K562 (cell line): Measurements from ENCODE around the gene ITGA7. TPM values are rescaled to one million over a fixed set of nuclear protein-coding genes. Genes with fewer than 3 reads are reported as not detected.

Experiments
- ATAC-seq: fragments of 200-7000 bp; cut with Tn5 transposase; 3 replicates; pipeline ENCODE4 v1.9.1; 2020; ENCODE audit warnings: moderate library complexity
- BruUV-seq: library from RNA; stranded (reverse); fragments of 400-500 nt; replicated peaks from 2 replicates; lab custom pipeline; 2021; lab: Mats Ljungman, UMichigan
- CTCF ChIA-PET: fragments of 300-600 bp; formaldehyde crosslinking; extraction: SDS; loops from one replicate; lab custom pipeline; 2021; ENCODE audit warnings: low intra/inter-chr PET ratio; lab: Yijun Ruan, JAX
- POLR2A ChIA-PET: fragments of 300-600, 350-650 bp; sonication (Branson Sonifier 250); formaldehyde crosslinking; extraction: SDS; loops from one replicate; lab custom pipeline; 2021; ENCODE audit warnings: antibody characterized with exemption, inconsistent platforms; lab: Yijun Ruan, JAX
- DNase-seq, 4 experiments: peaks; one replicate each; pipeline versions ENCODE4 v3.0.0 to v3.0.0-alpha.2; 2011 to 2018; ENCODE audit warnings: low spot score in 3 of 4, mixed read lengths in 3 of 4; ENCODE audit errors: extremely low read depth in 1 of 4
- FAIRE-seq: peaks from 2 replicates; lab custom pipeline; 2011; peaks lifted over from hg19 to GRCh38; lab: Jason Lieb, UNC
- H2AFZ ChIP-seq: 2 replicates; pipeline ENCODE4 v1.6.0; 2011; ENCODE audit warnings: low read depth, low read length, control low read depth, inconsistent platforms
- H3K27ac ChIP-seq: fragments of 200-600 bp; 3 replicates; pipeline ENCODE4 v1.8.0; 2011; ENCODE audit warnings: low read depth, mild to moderate bottlenecking, control low read depth, inconsistent platforms, low read length, moderate library complexity, mixed read lengths; ENCODE audit errors: extremely low read depth
- H3K27me3 ChIP-seq, 2 experiments: fragments of 300-600 bp in 1 of 2; 2 replicates in 1 of 2; 3 replicates in 1 of 2; pipeline versions ENCODE4 v1.6.0 to v1.8.0; 2011; ENCODE audit warnings: inconsistent platforms in 2 of 2, low read length in 2 of 2, mild to moderate bottlenecking in 1 of 2, mixed read lengths in 1 of 2, moderate library complexity in 1 of 2; ENCODE audit not compliant: control insufficient read depth in 2 of 2, insufficient read depth in 2 of 2
- H3K36me3 ChIP-seq: fragments of 300-600 bp; 3 replicates; pipeline ENCODE4 v1.8.0; 2011; ENCODE audit warnings: mild to moderate bottlenecking, low read length, inconsistent platforms; ENCODE audit not compliant: control insufficient read depth, insufficient read depth
- H3K4me1 ChIP-seq, 2 experiments: fragments of 200-600 bp in 1 of 2; replicated peaks in 1 of 2; 2 replicates in 1 of 2; 3 replicates in 1 of 2; pipeline versions ENCODE4 v1.5.1 to v1.8.0; 2011; ENCODE audit warnings: inconsistent platforms in 2 of 2, low read length in 2 of 2, mild to moderate bottlenecking in 1 of 2, mixed read lengths in 1 of 2, moderate library complexity in 1 of 2; ENCODE audit not compliant: control insufficient read depth in 2 of 2, insufficient read depth in 2 of 2
- H3K4me2 ChIP-seq: 2 replicates; pipeline ENCODE4 v1.6.1; 2011; ENCODE audit warnings: low read length, control low read depth, inconsistent platforms, mixed read lengths; ENCODE audit not compliant: insufficient read depth
- H3K4me3 ChIP-seq: fragments of 200-600 bp; sonication (generic), shearing (Covaris generic); 2 replicates; pipeline ENCODE4 v1.5.1; 2016; ENCODE audit warnings: control low read depth, inconsistent platforms
- H3K79me2 ChIP-seq: fragments of 200-600 bp; 3 replicates; pipeline ENCODE4 v1.8.0; 2011; ENCODE audit warnings: low read length, inconsistent platforms; ENCODE audit not compliant: control insufficient read depth, insufficient read depth
- H3K9ac ChIP-seq, 2 experiments: 2 replicates each; pipeline versions ENCODE4 v1.6.0 to v1.6.1; 2011; ENCODE audit warnings: low read depth in 2 of 2, low read length in 2 of 2, control low read depth in 1 of 2, inconsistent platforms in 1 of 2, mild to moderate bottlenecking in 1 of 2, mixed read lengths in 1 of 2; ENCODE audit not compliant: insufficient read depth in 1 of 2
- H3K9me1 ChIP-seq: one replicate; pipeline ENCODE4 v1.6.0; 2011; ENCODE audit warnings: inconsistent platforms, mild to moderate bottlenecking, low read length, moderate library complexity; ENCODE audit not compliant: control insufficient read depth, insufficient read depth
- H3K9me3 ChIP-seq: replicated peaks from 2 replicates; pipeline ENCODE4 v1.5.1; 2011; ENCODE audit warnings: low read depth, low read length, inconsistent platforms; ENCODE audit not compliant: control insufficient read depth, insufficient read depth
- H4K20me1 ChIP-seq: replicated peaks from 2 replicates; pipeline ENCODE4 v1.6.1; 2011; ENCODE audit warnings: low read length, inconsistent platforms, mixed read lengths; ENCODE audit not compliant: control insufficient read depth, insufficient read depth
- CBX8 ChIP-seq: fragments of 200-600 bp; sonication (generic); IDR thresholded peaks from 2 replicates; pipeline ENCODE4 v1.6.1; 2012; ENCODE audit warnings: borderline replicate concordance, mixed run types, low read depth, mild to moderate bottlenecking, moderate library complexity, mixed read lengths, low read length, control low read depth, inconsistent platforms; ENCODE audit not compliant: poor library complexity, severe bottlenecking; ENCODE audit errors: extremely low read depth
- CEBPG ChIP-seq, 3 experiments: fragments of 200-800 bp in 1 of 3; sonication (Bioruptor generic) in 1 of 3; sonication (generic) in 1 of 3; formaldehyde crosslinking in 1 of 3; IDR thresholded peaks in 2 of 3; conservative IDR thresholded peaks in 1 of 3; 2 replicates each; pipeline versions ENCODE4 v1.6.1 to v1.8.0; 2016 to 2022; ENCODE audit warnings: missing compliant biosample characterization in 2 of 3, missing genetic modification characterization in 2 of 3, mild to moderate bottlenecking in 1 of 3, missing genetic modification reagents in 1 of 3
- GABPA ChIP-seq: fragments of 200-800 bp; sonication (Bioruptor generic); conservative IDR thresholded peaks from 2 replicates; pipeline ENCODE4 v1.6.1; 2016; ENCODE audit warnings: low read depth, missing genetic modification characterization, missing compliant biosample characterization
- HNRNPL ChIP-seq: fragments of 200-400 bp; formaldehyde crosslinking; IDR thresholded peaks from 2 replicates; pipeline ENCODE4 v1.6.1; 2017; ENCODE audit warnings: low read depth, mild to moderate bottlenecking, low read length
- MYC ChIP-seq, 2 experiments: fragments of 250-450 bp in 1 of 2; sonication (Bioruptor Pico) in 1 of 2; IDR thresholded peaks; 2 replicates each; pipeline versions ENCODE4 v1.5.1 to v1.6.1; 2012 to 2021; ENCODE audit warnings: low read depth in 2 of 2, borderline replicate concordance in 1 of 2, improper control_type of control experiment in 1 of 2, low read length in 1 of 2, mild to moderate bottlenecking in 1 of 2, moderate library complexity in 1 of 2
- RBBP5 ChIP-seq: fragments of 200-600 bp; sonication (generic); IDR thresholded peaks from 2 replicates; pipeline ENCODE4 v1.6.1; 2012; ENCODE audit warnings: borderline replicate concordance, mild to moderate bottlenecking, low read length, control low read depth, inconsistent platforms; ENCODE audit not compliant: insufficient read depth, poor library complexity, severe bottlenecking
- RUNX1 ChIP-seq: sonication (generic); IDR thresholded peaks from 2 replicates; pipeline ENCODE4 v1.6.1; 2016; ENCODE audit warnings: antibody characterized with exemption, low read depth
- SUPT5H ChIP-seq: fragments of 450-650 bp; IDR thresholded peaks from 2 replicates; pipeline ENCODE4 v1.6.1; 2016
- UBTF ChIP-seq, 2 experiments: IDR thresholded peaks; 2 replicates each; pipeline ENCODE4 v1.6.1; 2012; ENCODE audit warnings: improper control_type of control experiment in 2 of 2, low read depth in 2 of 2, low read length in 2 of 2, borderline replicate concordance in 1 of 2
- WGBS: fragments of 100-300 bp; shearing (Covaris generic); methylation state at CpG from one replicate; pipeline ENCODE4 v1.1.6; 2016; ENCODE audit warnings: low coverage, mixed read lengths; ENCODE audit not compliant: insufficient coverage; ENCODE audit errors: missing lambda C conversion rate; 5-methylcytosine and 5-hydroxymethylcytosine counted together
- in situ Hi-C: fragments of 300-500 bp; cut with MboI; formaldehyde crosslinking; loops from 4 replicates; pipeline ENCODE4 v1.15.0; 2018; ENCODE audit warnings: inconsistent platforms, mixed read lengths
- intact Hi-C: fragments of 100-400 bp; cut with micrococcal nuclease; formaldehyde crosslinking; loops from 2 replicates; pipeline ENCODE4 v1.14.2; 2022
- polyA plus RNA-seq, 8 experiments: library from polyadenylated mRNA; depleted of rRNA in 4 of 8; stranded (reverse) in 5 of 8; unstranded in 3 of 8; fragments of >200 nt; fragmentation: Nextera tagmentation in 2 of 8; fragmentation: Illumina TruSeq in 1 of 8; extraction: Ambion mirVana in 2 of 8; extraction: Trizol in 1 of 8; gene quantifications; 2 replicates each; pipeline versions ENCODE4 v1.2.1 to v1.2.3, GENCODE V29; 2011 to 2014; ENCODE audit warnings: inconsistent platforms in 1 of 8, missing spikeins in 1 of 8
- total RNA-seq, 7 experiments: library from RNA; depleted of rRNA in 6 of 7; stranded (reverse); fragments of >200 nt in 6 of 7; fragmentation: Illumina TruSeq in 2 of 7; extraction: Trizol in 2 of 7; gene quantifications; 2 replicates each; pipeline versions ENCODE4 v1.2.1 to v1.2.3, GENCODE V29; 2011 to 2021; ENCODE audit warnings: low replicate concordance in 1 of 7
- TF ChIP-seq, protein P1 (sequence below), 2 experiments: fragments of 200-800 bp in 1 of 2; sonication (Bioruptor generic) in 1 of 2; sonication (generic) in 1 of 2; formaldehyde crosslinking in 1 of 2; IDR thresholded peaks in 1 of 2; conservative IDR thresholded peaks in 1 of 2; 2 replicates each; pipeline versions ENCODE4 v1.5.0 to v1.6.1; 2016 to 2020; ENCODE audit warnings: missing compliant biosample characterization in 1 of 2, missing genetic modification characterization in 1 of 2, missing genetic modification reagents in 1 of 2

Gene ITGA7
- total and polyA plus RNA-seq, 9 of the 15 experiments (the other 6 are each of a cell fraction or from before 2014, with no cell fraction given), result 0.11 to 2.3 (median 0.56) TPM; not detected in 1

- Histone ChIP-seq H2AFZ (peak overlapping the region; percentile 75), H3K9me1 (no peaks in the 10 kb centered on the region), H3K79me2 (peaks cover 28% of the 10 kb centered on the region), H3K4me2 (peak overlapping the region; percentile 95), H3K27me3 (no peaks in the 10 kb centered on the region), H3K36me3 (peaks cover 39% of the 10 kb centered on the region), H3K4me3 (peak overlapping the region; percentile 69), H3K27ac (peak overlapping the region; percentile 97), H3K9ac (peak overlapping the region; percentile 94 to 97), H4K20me1 (peaks cover 22% of the 10 kb centered on the region; the same call in 1 of the 2 replicates), H3K9me3 (no peaks in the 10 kb centered on the region), H3K4me1 (peaks cover 22 to 46% of the 10 kb centered on the region in 2 experiments; a peak in 4 of 5 replicates)
- DNase-seq (peak; percentile 63 to 75 (median 70)), ATAC-seq (peak; percentile 56), FAIRE-seq (no peak)
- no TSS peak for BruUV-seq
- 1% methylated on average over 16 of the region's 61 CpGs for WGBS
- intact Hi-C loops (loop anchor here (1.0 kb wide), 1 partner anchor 12 kb away; the partner anchor contains the start of gene BLOC1S1), in situ Hi-C loops (no loop called here)
- ChIA-PET POLR2A (interaction anchor here (1.0 to 1.9 kb wide), 4 partner anchors 10 to 255 kb away, joined by 3 to 25 read pairs (median 7); partner anchors contain the start of gene BLOC1S1), CTCF (no interaction called here)
- TF ChIP-seq SUPT5H, result peak; percentile 10; the same call in 1 of the 2 replicates
- TF ChIP-seq, protein P1, sequence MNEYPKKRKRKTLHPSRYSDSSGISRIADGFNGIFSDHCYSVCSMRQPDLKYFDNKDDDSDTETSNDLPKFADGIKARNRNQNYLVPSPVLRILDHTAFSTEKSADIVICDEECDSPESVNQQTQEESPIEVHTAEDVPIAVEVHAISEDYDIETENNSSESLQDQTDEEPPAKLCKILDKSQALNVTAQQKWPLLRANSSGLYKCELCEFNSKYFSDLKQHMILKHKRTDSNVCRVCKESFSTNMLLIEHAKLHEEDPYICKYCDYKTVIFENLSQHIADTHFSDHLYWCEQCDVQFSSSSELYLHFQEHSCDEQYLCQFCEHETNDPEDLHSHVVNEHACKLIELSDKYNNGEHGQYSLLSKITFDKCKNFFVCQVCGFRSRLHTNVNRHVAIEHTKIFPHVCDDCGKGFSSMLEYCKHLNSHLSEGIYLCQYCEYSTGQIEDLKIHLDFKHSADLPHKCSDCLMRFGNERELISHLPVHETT (CRISPR knock-in tag; conservative IDR thresholded peaks at IDR 0.05 in 1 of 2, IDR thresholded peaks at IDR 0.05 in 1 of 2), result 0 out of 4 replicates have a peak, but pooled peaks of 1 of the 2 experiments have one; percentile 15
- TF ChIP-seq HNRNPL, result no peak
- peak; percentile 42 for TF ChIP-seq GABPA
- TF ChIP-seq RUNX1, result no peak
- TF ChIP-seq MYC (IDR thresholded peaks at IDR 0.05; ENCODE audit: low read depth, low read length), result no peak
- 0 out of 2 replicates have a peak, but pooled peaks have one; percentile 42 for TF ChIP-seq MYC (CRISPR knock-in tag; IDR thresholded peaks at IDR 0.05; ENCODE audit: borderline replicate concordance, low read depth)
- TF ChIP-seq CEBPG (CRISPR knock-in tag; IDR thresholded peaks at IDR 0.05), result no peak; the same call in 1 of the 2 replicates
- TF ChIP-seq CEBPG (tag; conservative IDR thresholded peaks at IDR 0.05 in 1 of 2, IDR thresholded peaks at IDR 0.05 in 1 of 2), result 0 out of 4 replicates have a peak, but pooled peaks of 1 of the 2 experiments have one; percentile 4
- peak; percentile 9 for TF ChIP-seq RBBP5
- no peak for TF ChIP-seq UBTF (IDR thresholded peaks at IDR 0.05; ENCODE audit: borderline replicate concordance in 1 of 2, low read depth in 2 of 2, low read length in 2 of 2)
- no peak for TF ChIP-seq CBX8
Measured at GRCh38 chr12:55728186-55728938, 20.7 kb upstream of the ITGA7 start.
